HuH-7 (cell line): ENCODE results near the gene GPR137C.

Source experiments
- DNase-seq: peaks from one replicate; pipeline ENCODE4 v3.0.0; 2011; ENCODE audit warnings: low spot score

The GPR137C gene

GRCh38 chr14:52678591-52678990, 126.0 kb downstream of the GPR137C start:
- no peak for DNase-seq

- DNase-seq: no peak
Measured at GRCh38 chr14:52683985-52684520, 131.4 kb downstream of the GPR137C start.

GRCh38 chr14:52686176-52686575, 133.5 kb downstream of the GPR137C start:
- DNase-seq: no peak
